ENCODE data around the gene DEDD.

- TF ChIP-seq POLR2A (IDR thresholded peaks at IDR 0.05; ENCODE audit: low read depth, low read length) (no peak), POLR2AphosphoS5 (IDR thresholded peaks at IDR 0.05; ENCODE audit: low read depth, low read length) (no peak), SPI1 (IDR thresholded peaks at IDR 0.05; ENCODE audit: low read depth, low read length) (no peak), TAF1 (IDR thresholded peaks at IDR 0.05; ENCODE audit: low read depth, low read length) (no peak)
Measured at GRCh38 chr1:161074676-161075368, 57.6 kb downstream of the DEDD start.

All from GM12891 (cell line).